Urothelium cell line (cell line): Measurements from ENCODE around the gene DCANP1.

ENCODE experiments used
- DNase-seq: peaks from one replicate; pipeline ENCODE4 v3.0.0; 2011; ENCODE audit warnings: low spot score, mixed read lengths
- FAIRE-seq: peaks from 2 replicates; lab custom pipeline; 2011; peaks lifted over from hg19 to GRCh38; lab: Jason Lieb, UNC

DCANP1 gene

DNA sequence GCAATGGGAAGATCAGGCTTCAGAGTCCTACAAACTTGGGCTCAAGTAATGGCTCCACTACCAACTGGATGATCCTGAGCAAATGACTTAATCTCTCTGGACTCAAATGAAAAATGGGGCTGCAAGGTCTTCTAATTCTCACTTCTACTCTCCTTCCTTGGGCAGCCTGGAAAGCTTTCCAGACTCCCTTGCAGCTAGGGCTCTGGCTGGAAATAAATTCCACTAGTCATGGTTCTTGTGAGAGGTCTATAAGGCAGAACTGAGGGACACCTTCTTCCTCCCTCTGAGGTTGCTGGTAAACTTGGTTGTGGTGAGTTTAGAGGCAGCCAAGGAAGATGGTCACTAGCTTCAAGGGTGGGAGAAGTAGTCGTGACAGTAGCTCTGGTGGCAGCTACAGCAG lies 18.6 kb downstream of the DCANP1 start:
- FAIRE-seq (no peak), DNase-seq (no peak)

DNA sequence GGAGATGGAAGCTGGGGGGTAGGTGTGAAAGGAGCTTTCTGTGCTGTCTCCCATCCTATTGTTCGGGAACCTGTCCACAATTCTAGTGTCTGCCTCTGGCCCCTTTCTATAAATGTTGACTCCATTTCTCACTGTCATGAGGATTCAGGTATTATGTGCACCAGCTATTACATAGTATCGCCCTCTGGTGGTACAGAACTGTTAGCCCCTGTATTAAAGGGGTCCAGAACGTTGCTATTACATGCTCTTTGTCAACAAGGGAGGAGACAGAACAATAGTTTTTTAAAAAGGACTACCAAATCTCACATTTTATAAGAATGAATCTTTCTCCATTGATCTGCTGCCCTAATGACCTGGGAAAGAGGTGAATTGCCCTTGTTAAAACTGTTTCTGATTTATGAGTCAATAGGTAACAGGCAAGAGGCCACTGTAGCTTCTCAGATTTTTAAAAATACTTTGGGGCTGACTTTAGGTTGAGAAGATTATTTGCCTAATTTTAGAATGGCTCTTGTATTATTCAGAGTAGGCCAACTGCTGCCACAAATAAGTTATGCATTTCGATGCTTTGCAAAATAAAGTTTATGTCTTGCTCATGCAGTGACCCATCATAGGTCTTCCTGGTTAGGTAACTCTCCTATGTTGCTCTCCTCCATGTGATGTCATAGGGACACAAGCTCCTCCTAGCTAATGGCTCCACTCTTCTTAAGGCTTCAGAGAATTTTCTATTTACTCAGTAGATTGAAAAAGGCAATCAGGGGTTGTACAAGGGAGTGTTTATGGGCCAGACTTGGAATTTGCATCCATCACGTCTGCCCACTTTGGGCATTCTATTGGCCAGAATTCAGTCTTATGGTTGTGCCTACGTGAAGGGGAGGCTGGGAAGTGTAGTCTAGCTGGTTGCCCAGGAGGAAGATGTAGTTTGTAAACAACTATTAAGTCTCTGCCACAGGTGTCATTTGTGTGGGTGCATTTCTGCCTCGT lies 20.8 kb downstream of the DCANP1 start:
- DNase-seq (no peak), FAIRE-seq (no peak)

GRCh38 chr5:135425641-135426040 lies 21.5 kb downstream of the DCANP1 start:
- DNase-seq (no peak), FAIRE-seq (no peak)

DNA sequence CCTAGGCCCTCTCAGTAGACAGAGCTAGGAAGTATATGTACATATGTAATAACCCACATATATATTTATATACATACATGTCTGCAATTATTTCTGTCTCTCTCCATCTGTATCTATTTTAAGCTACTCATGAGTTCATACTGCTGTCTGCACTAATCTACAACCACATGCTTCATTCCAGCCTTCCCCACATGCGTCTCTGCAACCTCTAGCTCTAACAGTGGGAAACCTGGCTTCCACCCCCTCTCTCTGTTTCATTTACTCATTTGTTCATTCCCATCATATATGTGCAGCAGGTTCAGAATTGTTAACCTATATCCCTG lies 23.3 kb downstream of the DCANP1 start:
- FAIRE-seq (no peak), DNase-seq (no peak)

DNA sequence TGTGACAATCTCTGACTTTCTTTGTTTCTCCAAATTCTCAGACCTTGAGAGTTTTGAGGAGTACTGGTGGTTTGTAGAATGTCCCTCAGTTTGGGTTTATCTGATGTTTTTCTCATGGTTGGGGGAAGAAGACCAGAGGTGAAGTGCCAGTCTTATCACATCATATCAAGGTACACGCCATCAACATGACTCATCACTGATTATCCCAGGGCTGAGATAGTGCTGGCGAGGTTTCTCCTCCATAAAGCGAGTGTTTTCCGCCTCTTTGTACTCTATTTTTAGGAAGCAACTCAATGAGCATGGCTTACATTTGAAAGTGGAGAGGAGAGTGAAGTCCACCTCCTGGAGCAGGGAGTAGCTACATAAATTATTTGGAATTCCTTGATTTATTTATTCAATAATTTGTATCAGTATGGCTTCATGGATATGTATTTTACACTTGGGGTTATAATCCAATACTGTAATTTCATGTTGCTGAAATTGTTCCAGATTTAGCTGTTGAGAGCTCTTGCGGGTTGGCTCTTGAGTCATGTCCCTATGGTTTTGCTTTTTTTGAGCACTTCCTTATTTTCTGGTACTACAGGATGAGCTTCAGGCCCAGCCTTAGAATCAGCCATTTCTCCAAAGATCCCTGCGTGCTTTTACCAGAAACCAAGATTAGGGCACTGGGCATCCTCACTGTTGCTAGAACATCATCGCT lies 23.9 kb downstream of the DCANP1 start:
- no peak for DNase-seq
- FAIRE-seq, result no peak

- no peak for DNase-seq
- FAIRE-seq, result no peak
Observed at GRCh38 chr5:135422419-135422818, 24.7 kb downstream of the DCANP1 start.

GRCh38 chr5:135417083-135417482 lies 30.1 kb downstream of the DCANP1 start:
- DNase-seq, result no peak
- FAIRE-seq, result no peak

DNA sequence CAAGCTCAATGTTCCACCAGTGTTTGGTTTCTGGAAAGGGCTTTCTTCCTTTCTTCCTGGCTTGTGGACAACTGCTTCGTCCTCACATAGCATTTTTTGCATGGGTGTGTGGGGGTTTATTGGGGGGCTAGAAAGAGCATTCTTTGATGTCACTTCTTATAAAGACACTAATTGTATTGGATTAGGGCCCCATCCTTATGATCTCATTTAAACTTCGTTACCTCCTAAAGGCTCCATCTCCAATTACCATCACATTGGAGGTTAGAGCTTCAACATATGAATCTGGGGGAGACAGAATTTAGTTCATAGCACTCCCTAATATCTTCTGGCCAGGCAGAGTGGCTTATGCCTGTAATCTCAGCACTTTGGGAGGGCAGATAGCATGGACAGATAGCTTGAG lies 42.1 kb downstream of the DCANP1 start:
- DNase-seq (no peak), FAIRE-seq (no peak)

DNA sequence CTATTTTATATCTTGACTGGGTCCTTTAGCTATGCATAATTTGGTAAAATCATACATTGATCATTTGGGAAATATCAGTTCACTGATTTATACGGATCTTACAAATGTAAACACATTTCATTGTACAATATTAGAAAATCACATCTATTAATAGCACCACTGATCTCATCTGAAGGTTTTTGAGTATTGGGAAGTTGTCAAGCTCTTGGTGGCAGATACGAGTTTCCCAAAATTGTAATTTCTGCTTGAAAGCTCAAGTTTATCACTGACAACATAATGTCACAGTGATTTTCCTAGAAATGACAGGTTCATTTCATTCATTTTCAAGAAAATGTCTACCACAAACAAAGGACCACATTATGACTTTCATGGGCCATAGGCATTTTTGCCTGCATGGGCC lies 45.1 kb downstream of the DCANP1 start:
- no peak for FAIRE-seq
- no peak for DNase-seq

DNA sequence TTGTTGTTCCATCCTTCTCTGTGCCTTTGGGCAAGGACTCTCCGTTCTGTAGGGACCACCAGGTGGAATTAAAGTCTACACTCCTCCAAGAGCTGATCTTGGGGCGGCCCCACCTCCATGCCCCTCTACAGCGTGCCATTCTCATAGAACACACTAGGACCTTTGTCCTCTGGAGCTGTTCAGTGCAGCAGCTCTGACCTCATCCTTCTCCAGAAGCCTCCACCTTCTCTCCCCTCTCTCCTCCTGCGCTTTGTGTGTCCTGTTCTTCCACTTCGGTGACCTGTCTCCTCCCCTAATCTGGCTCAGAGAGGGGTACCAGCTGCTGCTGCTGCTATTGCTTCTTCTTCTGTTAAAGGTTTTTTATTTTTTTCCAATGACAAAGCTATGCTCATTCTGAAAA lies 46.3 kb downstream of the DCANP1 start:
- no peak for FAIRE-seq
- no peak for DNase-seq

GRCh38 chr5:135399794-135400542 lies 47.2 kb downstream of the DCANP1 start:
- FAIRE-seq (no peak), DNase-seq (no peak)

DNA sequence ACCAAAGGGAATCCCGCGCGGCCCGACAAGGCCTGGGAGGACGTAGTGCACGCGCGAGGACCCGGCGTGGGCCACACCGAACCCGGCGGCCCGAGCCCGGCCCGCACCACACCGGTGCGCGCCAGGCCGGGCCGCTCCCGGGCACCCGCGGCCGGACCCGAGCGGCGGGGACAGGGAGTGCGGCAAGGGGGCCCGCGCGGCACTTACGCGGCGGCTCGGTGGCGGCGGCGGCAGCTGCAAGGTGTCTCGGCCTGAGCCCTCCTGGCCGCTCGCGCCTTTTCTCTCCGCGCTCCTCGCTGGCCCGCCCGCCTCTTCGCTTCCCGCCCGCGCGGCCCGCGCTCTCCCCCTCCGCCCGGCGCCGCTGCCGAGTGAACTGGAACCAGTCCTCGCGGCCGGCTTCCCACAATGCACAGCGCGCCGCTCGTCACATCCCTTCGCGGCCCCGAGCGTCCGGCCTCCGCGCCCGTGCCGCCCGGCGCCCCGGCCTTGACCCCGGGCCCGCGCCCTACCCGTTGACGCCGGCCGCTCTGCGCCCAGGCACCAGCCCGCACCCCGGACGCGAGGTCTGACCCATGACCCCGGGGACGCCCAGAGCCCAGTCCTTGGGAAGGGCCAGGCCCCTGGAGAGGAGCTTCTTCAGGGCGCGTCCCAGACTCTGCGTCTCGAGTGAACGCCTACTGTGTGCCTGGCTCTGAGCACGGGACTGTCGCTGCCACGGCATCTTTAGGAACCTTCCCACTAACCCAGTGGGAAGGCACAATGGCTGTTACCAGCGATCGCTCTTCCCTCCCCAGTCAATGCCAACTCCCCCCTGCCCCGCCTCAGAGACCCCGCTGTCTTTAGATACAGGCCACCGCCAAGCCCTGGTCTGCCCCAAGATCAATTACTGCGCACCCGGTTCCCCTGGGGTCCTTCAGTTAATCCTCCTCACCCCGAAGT lies 48.0 kb downstream of the DCANP1 start, which contains the start of gene MACROH2A1:
MACROH2A1 (minus strand) TSS at position 377 of the 939 bp plus-strand sequence. CDS start 10,138 bp downstream, outside the sequence.
- DNase-seq, result peak; percentile 87
- FAIRE-seq, result no peak

- peak; percentile 32 for DNase-seq
- no peak for FAIRE-seq
Observed at GRCh38 chr5:135398160-135398854, 48.8 kb downstream of the DCANP1 start.

DNA sequence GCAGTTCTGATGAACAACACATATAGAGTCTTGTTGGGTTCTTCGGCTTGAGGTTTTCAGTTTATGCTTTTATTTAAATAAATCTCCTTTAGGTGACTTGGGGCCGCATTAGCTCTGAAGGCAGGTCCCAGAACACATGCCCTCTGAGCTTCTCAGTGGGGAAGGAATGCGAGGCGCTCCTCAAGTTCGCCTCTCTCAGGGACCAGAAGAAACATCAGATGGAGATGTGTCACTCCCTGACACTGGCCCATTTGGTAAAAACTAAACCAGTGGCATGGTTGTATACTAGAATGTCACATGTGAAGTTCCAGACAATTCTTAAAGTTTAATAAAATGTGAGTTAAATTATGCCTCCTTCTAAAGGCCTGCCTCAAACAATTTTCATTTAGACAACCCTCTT lies 50.1 kb downstream of the DCANP1 start:
- DNase-seq (no peak), FAIRE-seq (no peak)

DNA sequence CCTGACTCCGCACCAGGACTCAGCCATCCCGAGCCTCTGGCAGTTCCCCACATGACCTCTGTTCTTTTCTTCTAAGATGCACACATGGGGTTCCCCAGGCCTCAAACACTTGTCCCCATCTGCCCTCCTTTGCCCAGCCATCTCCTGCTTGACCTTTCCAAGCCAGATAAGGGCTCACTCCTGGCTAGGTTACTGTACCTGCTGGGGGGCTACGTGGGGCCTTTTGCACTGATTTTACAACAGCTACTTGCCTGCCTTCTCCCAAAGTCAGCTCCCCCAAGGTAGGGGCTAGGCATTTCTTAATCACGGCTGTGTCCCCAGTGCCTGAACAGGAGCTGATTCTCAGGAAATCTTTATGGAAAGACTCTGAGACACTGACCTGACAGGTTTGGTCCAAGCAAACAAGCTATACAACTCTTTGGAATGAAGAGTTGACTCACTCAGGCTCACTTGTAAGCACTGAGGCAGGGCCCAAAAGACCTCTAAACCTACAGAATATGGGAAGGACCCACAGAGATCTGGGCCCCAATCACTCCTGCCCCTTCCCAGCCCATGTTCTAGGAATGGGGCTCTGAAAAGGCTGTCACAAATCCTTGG lies 50.6 kb downstream of the DCANP1 start:
- FAIRE-seq, result no peak

GRCh38 chr5:135395866-135396265 lies 51.3 kb downstream of the DCANP1 start:
- FAIRE-seq (no peak), DNase-seq (no peak)

More for the DNA sequence above, 50.6 kb downstream of the DCANP1 start:
- no peak for DNase-seq

GRCh38 chr5:135395451-135395850 lies 51.7 kb downstream of the DCANP1 start:
- FAIRE-seq (no peak), DNase-seq (no peak)
